ENCODE measurements around the gene MATN1. TPM values are rescaled to one million over a fixed set of nuclear protein-coding genes. Genes with fewer than 3 reads are reported as not detected.

Gene MATN1
- total RNA-seq, 4 donors from 2014 or later: 0.46 to 1.7 TPM; not detected in 2

DNA sequence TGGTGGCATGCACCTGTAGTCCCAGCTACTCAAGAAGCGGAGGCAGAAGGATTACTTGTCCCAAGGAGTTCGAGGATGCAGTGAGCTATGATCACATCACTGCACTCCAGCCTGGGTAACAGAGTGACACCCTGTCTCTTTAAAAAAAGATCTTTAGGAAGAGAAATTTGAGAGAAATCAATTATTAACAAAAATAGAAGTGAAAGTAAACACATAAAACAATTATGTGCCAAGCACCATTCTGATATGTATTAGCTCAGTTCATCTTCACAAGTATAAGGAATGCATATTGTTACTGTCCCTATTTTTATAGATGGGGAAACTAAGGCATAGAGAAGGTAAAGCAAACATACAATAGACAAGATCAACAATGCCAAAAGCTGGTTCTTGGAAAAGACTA, 48.1 kb downstream of the MATN1 start:
- H3K4me3 ChIP-seq: no peak overlapping the region
- no peak for DNase-seq
- intact Hi-C loops (cut with DNase I; ENCODE audit: low total_unique reads): no loop called here
- TF ChIP-seq, protein P1, sequence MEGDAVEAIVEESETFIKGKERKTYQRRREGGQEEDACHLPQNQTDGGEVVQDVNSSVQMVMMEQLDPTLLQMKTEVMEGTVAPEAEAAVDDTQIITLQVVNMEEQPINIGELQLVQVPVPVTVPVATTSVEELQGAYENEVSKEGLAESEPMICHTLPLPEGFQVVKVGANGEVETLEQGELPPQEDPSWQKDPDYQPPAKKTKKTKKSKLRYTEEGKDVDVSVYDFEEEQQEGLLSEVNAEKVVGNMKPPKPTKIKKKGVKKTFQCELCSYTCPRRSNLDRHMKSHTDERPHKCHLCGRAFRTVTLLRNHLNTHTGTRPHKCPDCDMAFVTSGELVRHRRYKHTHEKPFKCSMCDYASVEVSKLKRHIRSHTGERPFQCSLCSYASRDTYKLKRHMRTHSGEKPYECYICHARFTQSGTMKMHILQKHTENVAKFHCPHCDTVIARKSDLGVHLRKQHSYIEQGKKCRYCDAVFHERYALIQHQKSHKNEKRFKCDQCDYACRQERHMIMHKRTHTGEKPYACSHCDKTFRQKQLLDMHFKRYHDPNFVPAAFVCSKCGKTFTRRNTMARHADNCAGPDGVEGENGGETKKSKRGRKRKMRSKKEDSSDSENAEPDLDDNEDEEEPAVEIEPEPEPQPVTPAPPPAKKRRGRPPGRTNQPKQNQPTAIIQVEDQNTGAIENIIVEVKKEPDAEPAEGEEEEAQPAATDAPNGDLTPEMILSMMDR (IDR thresholded peaks at IDR 0.05): no peak
- no peak for TF ChIP-seq POLR2A (IDR thresholded peaks at IDR 0.05)
- H3K27ac ChIP-seq: peak overlapping the region; percentile 65 to 84
- peaks cover 0 to 10% of the 10 kb centered on the region in 2 donors for H3K4me1 ChIP-seq
- no peaks in the 10 kb centered on the region for H3K36me3 ChIP-seq
- H3K9me3 ChIP-seq: peaks cover 0 to 6% of the 10 kb centered on the region in 2 donors
- no peaks in the 10 kb centered on the region for H3K27me3 ChIP-seq

DNA sequence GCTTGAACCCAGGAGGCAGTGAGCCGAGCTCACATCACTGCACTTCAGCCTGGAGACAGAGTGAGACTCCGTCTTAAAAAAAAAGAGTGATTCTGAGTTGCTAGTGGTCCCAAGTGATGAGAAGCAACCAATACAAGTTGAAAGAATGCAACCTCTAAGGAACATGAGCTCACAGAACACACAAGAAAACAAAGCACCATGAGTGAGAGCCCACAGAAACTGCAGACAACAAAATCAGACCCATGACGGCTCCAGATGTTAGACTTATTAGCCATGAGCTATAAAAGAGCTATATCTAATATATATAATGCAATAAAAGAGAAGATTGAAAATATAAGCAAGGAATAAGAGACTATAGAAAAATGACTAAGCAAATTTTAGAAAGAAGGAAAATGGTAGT, 50.0 kb downstream of the MATN1 start:
- no peaks in the 10 kb centered on the region for H3K27me3 ChIP-seq
- no peaks in the 10 kb centered on the region for H3K36me3 ChIP-seq
- H3K27ac ChIP-seq: peak overlapping the region in 1 of 2 donors; percentile 65
- DNase-seq: no peak
- no peak overlapping the region for H3K4me3 ChIP-seq
- intact Hi-C loops (cut with DNase I; ENCODE audit: low total_unique reads): no loop called here
- TF ChIP-seq POLR2A (IDR thresholded peaks at IDR 0.05): no peak
- TF ChIP-seq, protein P1 (IDR thresholded peaks at IDR 0.05): no peak
- peaks cover 0 to 6% of the 10 kb centered on the region in 2 donors for H3K9me3 ChIP-seq
- peaks cover 0 to 10% of the 10 kb centered on the region in 2 donors for H3K4me1 ChIP-seq

DNA sequence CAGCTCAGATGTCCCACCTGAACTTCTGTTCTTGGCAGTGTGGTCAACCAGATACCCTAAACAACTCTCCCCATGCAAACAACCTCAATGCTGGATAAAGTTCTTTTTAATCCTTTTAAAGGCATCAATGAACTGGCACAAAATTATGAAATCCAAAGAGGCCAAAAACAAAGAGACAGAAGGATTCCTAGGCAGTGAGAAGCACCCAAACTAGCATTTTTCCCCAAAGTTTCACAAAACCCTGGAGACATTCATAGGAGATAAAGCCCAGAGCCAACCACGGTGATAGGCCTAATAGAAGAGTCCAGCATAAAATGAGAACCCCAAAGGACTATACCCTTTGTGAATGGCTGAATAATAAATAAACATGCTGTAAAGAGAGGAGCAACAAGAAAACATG, 50.7 kb downstream of the MATN1 start:
- Histone ChIP-seq H3K36me3 (no peaks in the 10 kb centered on the region), H3K4me1 (peaks cover 0 to 10% of the 10 kb centered on the region in 2 donors), H3K4me3 (no peak overlapping the region), H3K9me3 (peaks cover 0 to 6% of the 10 kb centered on the region in 2 donors), H3K27me3 (no peaks in the 10 kb centered on the region), H3K27ac (peak overlapping the region; percentile 17 to 65)
- no peak for DNase-seq
- TF ChIP-seq POLR2A (IDR thresholded peaks at IDR 0.05): no peak
- TF ChIP-seq, protein P1 (IDR thresholded peaks at IDR 0.05): no peak
- intact Hi-C loops (cut with DNase I; ENCODE audit: low total_unique reads): no loop called here

DNA sequence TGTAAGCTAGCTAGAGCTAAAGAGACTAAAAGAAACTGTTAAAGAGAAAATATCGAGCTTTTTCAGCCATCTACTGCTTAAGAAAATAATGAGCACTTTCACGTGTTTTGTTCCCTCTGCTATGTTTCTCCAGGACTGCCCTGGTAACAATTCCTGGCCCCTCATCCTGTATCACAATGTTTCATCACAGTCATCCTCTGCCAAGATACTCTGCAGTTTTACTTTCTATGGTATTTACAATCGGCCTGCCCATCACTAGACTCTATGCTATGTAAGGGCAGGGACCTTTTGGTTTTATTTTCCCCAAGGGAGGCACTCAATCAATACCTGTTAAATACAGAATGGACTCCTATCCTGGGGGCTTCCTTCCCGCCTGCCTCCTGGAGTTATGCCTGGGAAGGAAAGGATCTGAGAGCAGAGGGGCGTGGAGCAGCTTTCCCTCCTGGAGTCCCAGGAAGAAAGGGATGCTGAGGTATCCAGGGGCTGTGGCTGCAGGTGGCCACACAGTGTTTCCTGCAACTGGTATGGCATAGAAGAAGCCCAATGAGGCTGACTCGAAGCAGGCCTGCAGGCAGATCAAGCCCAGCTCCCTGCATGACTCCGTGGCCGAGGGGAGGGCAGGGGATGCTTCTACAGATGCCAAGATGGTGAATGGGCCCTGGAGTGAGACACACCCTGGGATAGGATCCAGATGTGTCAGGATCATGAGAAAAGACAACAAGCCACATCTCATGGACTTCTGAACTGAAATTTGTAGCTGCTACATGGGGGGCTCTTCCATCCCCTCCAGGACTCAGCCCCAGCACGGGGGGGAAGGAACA, 52.9 kb downstream of the MATN1 start:
- Histone ChIP-seq H3K27me3 (no peaks in the 10 kb centered on the region), H3K9me3 (no peaks in the 10 kb centered on the region), H3K4me3 (no peak overlapping the region), H3K36me3 (no peaks in the 10 kb centered on the region), H3K27ac (peak overlapping the region; percentile 80 to 84), H3K4me1 (no peaks in the 10 kb centered on the region)
- peak; percentile 51 to 76 for DNase-seq
- intact Hi-C loops (cut with DNase I; ENCODE audit: low total_unique reads): no loop called here
- TF ChIP-seq, protein P1 (IDR thresholded peaks at IDR 0.05): no peak
- TF ChIP-seq POLR2A (IDR thresholded peaks at IDR 0.05): no peak

DNA sequence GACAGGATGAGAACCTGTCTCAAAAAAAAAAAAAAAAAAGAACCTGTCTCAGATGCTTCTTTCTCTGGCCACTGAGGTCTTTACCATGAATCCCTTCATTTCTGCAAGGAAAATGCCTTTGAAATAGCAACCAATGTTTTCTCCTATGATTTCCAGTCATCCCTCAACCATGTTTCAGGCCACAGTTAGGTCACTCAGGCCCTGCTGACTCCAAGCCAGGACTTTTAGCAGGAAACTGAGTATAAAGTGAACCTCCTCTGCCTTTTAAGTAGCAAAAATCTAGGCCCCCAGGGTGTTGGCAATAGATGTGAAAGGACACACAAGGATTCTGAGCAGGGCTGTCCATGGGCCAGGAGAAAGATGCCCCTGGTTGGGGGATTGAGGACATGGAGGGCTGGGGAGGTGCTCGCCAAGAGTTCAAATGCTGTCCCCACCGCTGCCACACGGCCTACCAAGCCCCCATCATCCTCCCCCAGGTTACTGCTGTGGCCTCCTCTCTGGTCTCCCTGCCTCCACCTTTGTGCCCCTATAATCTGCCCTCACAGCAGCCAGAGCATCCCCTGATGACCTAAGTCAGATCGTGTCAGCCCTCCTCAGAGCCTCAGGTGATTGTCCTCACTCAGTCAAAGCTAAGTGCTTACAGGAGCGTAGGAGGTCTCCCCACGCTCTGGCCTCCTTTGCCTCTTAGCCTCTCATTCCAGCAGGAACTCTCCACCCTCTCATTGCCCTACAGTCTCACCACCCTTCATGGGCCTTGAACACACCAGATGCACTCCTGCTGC, 54.6 kb downstream of the MATN1 start:
- TF ChIP-seq POLR2A (IDR thresholded peaks at IDR 0.05): no peak
- Histone ChIP-seq H3K9me3 (no peaks in the 10 kb centered on the region), H3K36me3 (no peaks in the 10 kb centered on the region), H3K4me3 (no peak overlapping the region), H3K27me3 (no peaks in the 10 kb centered on the region), H3K27ac (peak overlapping the region; percentile 80 to 84), H3K4me1 (no peaks in the 10 kb centered on the region)
- no peak for DNase-seq
- intact Hi-C loops (cut with DNase I; ENCODE audit: low total_unique reads): no loop called here

All from uterus (tissue), 4 donors.